Measurements from ENCODE around the gene EPB41L4B. TPM values are rescaled to one million over a fixed set of nuclear protein-coding genes. Genes with fewer than 3 reads are reported as not detected.

EPB41L4B gene
- total and polyA plus RNA-seq, 2 of the 4 experiments (the other 2 are of a cell fraction): 0.36 to 0.54 TPM

- Histone ChIP-seq H4K20me1 (ENCODE audit: insufficient read depth, low read length) (no peaks in the 10 kb centered on the region), H2BK120ac (ENCODE audit: low read depth, low read length) (no peak overlapping the region), H3K79me1 (ENCODE audit: low read depth in 1 of 2, low read length in 2 of 2) (no peaks in the 10 kb centered on the region), H3K36me3 (ENCODE audit: control insufficient read depth, insufficient read depth, low read length) (no peaks in the 10 kb centered on the region), H2BK15ac (ENCODE audit: low read depth, low read length) (no peak overlapping the region), H3K4me1 (ENCODE audit: control insufficient read depth, insufficient read depth, low read length) (no peaks in the 10 kb centered on the region), H2AK9ac (replicated peaks; ENCODE audit: low read depth, low read length, poor library complexity) (no peak overlapping the region), H3K4me3 (ENCODE audit: insufficient read depth, low read depth, low read length) (no peak overlapping the region), H3K4ac (ENCODE audit: low read depth, low read length) (no peak overlapping the region), H2BK20ac (ENCODE audit: low read depth, low read length) (no peak overlapping the region), H4K8ac (ENCODE audit: low read depth in 2 of 2, low read length in 2 of 2) (no peak overlapping the region), H3K56ac (ENCODE audit: extremely low read depth, insufficient read depth, low read length) (no peak overlapping the region), H3K18ac (ENCODE audit: low read depth, low read length) (no peak overlapping the region), H3K14ac (replicated peaks; ENCODE audit: low read depth, low read length) (no peak overlapping the region), H3K9ac (ENCODE audit: low read depth, low read length) (no peak overlapping the region), H3K27ac (ENCODE audit: insufficient read depth, low read length) (no peak overlapping the region), H2BK5ac (ENCODE audit: low read depth, low read length, poor library complexity, severe bottlenecking) (no peak overlapping the region), H3K9me3 (ENCODE audit: control insufficient read depth, insufficient read depth, low read length) (peaks cover 2% of the 10 kb centered on the region), H2AFZ (replicated peaks; ENCODE audit: low read length, poor library complexity) (no peak overlapping the region), H4K91ac (ENCODE audit: insufficient read depth, low read depth, low read length) (no peak overlapping the region), H3K23ac (ENCODE audit: low read depth, low read length) (no peak overlapping the region), H3K4me2 (ENCODE audit: low read depth, low read length) (no peak overlapping the region), H2AK5ac (ENCODE audit: low read depth, low read length) (no peak overlapping the region), H3K27me3 (ENCODE audit: control insufficient read depth, insufficient read depth, low read length) (peaks cover 49% of the 10 kb centered on the region), H4K5ac (ENCODE audit: low read depth, low read length) (no peak overlapping the region), H3K9me1 (ENCODE audit: insufficient read depth, low read length) (no peaks in the 10 kb centered on the region)
- in situ Hi-C loops (cut with MboI; ENCODE audit: low sequenced_read_pairs) (loop anchor here (10.0 kb wide), 1 partner anchor 63 kb away; no protein-coding TSS in a partner anchor), dilution Hi-C loops (cut with HindIII; ENCODE audit: low sequenced_read_pairs, unreplicated experiment) (no loop called here), intact Hi-C loops (cut with micrococcal nuclease) (no loop called here)
- ChIA-PET POLR2A (ENCODE audit: unreplicated experiment) (no interaction called here), CTCF (no interaction called here)
- no peak for TF ChIP-seq USF2 (IDR thresholded peaks at IDR 0.05; ENCODE audit: low read depth, low read length)
- no peak for TF ChIP-seq POLR2A (IDR thresholded peaks at IDR 0.05; ENCODE audit: low read depth, low read length)
- TF ChIP-seq CTCF (conservative IDR thresholded peaks at IDR 0.05; ENCODE audit: low read depth, low read length): no peak
- no peak for TF ChIP-seq MAFK (IDR thresholded peaks at IDR 0.05; ENCODE audit: low read depth, low read length)
- TF ChIP-seq ELK1 (IDR thresholded peaks at IDR 0.05; ENCODE audit: borderline replicate concordance, low read depth, low read length): no peak
- TF ChIP-seq MXI1 (IDR thresholded peaks at IDR 0.05; ENCODE audit: borderline replicate concordance, low read depth, low read length): no peak
- no peak for TF ChIP-seq MAZ (IDR thresholded peaks at IDR 0.05; ENCODE audit: borderline replicate concordance, low read depth, low read length)
- TF ChIP-seq RCOR1 (IDR thresholded peaks at IDR 0.05; ENCODE audit: insufficient replicate concordance, low read length): no peak
- TF ChIP-seq BHLHE40 (IDR thresholded peaks at IDR 0.05; ENCODE audit: low read depth, low read length): no peak
- no peak for TF ChIP-seq FOS (IDR thresholded peaks at IDR 0.05; ENCODE audit: low read depth, low read length)
- TF ChIP-seq SMC3 (IDR thresholded peaks at IDR 0.05; ENCODE audit: low read depth, low read length): no peak
- TF ChIP-seq RAD21 (IDR thresholded peaks at IDR 0.05; ENCODE audit: low read length): no peak
- TF ChIP-seq NFE2L2 (IDR thresholded peaks at IDR 0.05; ENCODE audit: low read depth, low read length): no peak
- TF ChIP-seq CEBPB (IDR thresholded peaks at IDR 0.05; ENCODE audit: low read depth, low read length): no peak
- TF ChIP-seq RFX5 (IDR thresholded peaks at IDR 0.05; ENCODE audit: low read depth, low read length): no peak
- no TSS peak for BruUV-seq (replicated peaks)
- WGBS, 2 experiments (ENCODE audit: extremely low coverage in 2 of 2, insufficient read length in 1 of 2): 83% methylated on average over 4 of the region's 5 CpGs; no CpG with 5 or more reads in 1 of the 2 experiments
- no peak for DNase-seq
- no peak for ATAC-seq (ENCODE audit: low read depth)
Observed at GRCh38 chr9:109167716-109168115, 153.1 kb downstream of the EPB41L4B start.

Measured in IMR-90 (cell line).